Erythroblast (primary cell): ENCODE data around the gene ACTA2.

ENCODE experiments used
- GATA1 ChIP-seq: IDR thresholded peaks from 2 replicates; pipeline ENCODE4 v1.6.1; 2011; ENCODE audit warnings: low read depth, mild to moderate bottlenecking, control low read depth, low read length, moderate library complexity
- POLR2A ChIP-seq: IDR thresholded peaks from 2 replicates; pipeline ENCODE4 v1.6.1; 2011; ENCODE audit warnings: mild to moderate bottlenecking, low read length

DNA sequence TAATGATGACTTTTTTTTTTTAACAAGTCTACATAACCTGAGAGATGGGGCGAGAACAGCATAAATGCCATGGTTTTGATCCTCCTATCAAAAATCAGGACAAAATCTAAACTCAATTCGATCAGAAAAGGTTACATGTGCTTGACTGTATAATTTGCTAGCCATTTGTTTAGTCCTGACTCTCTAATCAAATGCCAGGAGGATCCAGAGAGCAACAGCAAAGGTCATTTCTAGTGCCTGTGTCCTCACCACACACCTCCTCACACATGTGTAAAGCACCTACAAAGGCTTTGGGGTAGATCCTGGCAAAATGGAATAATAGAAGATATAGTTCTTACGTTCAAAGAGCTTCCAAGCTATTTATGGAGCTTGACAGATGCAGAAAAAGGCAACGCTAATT is 27.0 kb upstream of the ACTA2 start:
- TF ChIP-seq POLR2A (no peak), GATA1 (no peak)
